Head of caudate nucleus (tissue), 42 donors: ENCODE measurements around the gene RPS6KL1.
A peak's percentile ranks its signal among the peaks of the same experiment; 100 is the strongest.

Experiments used
- DNase-seq, 42 donors: peaks; one replicate each; pipeline versions ENCODE4 v3.0.0 to v3.0.0-alpha.2; 2020 to 2021; ENCODE audit warnings: mixed read lengths in 7 of 42
- intact Hi-C: fragments of 100-400 bp; cut with DNase I; formaldehyde crosslinking; loops from one replicate; pipeline ENCODE4 v1.15.0; 2022

RPS6KL1 gene

GRCh38 chr14:74871819-74872218 lies 51.2 kb downstream of the RPS6KL1 start:
- DNase-seq = no peak
- intact Hi-C loops = no loop called here

GRCh38 chr14:74868739-74869138 lies 54.3 kb downstream of the RPS6KL1 start:
- DNase-seq = no peak
- intact Hi-C loops = no loop called here

- peak in 38 of 42 donors; percentile 13 to 72 (median 48) for DNase-seq
- intact Hi-C loops = no loop called here
These were observed 55.4 kb downstream of the RPS6KL1 start for GRCh38 chr14:74867673-74868072.

- peak in 5 of 42 donors; percentile 26 to 63 (median 33) for DNase-seq
- intact Hi-C loops = no loop called here
These were observed 56.2 kb downstream of the RPS6KL1 start for GRCh38 chr14:74866708-74867389.

GRCh38 chr14:74865156-74865555 lies 57.9 kb downstream of the RPS6KL1 start:
- no peak for DNase-seq
- intact Hi-C loops = no loop called here

GRCh38 chr14:74864198-74864597 lies 58.9 kb downstream of the RPS6KL1 start:
- no peak for DNase-seq

GRCh38 chr14:74863274-74863673 lies 59.8 kb downstream of the RPS6KL1 start:
- intact Hi-C loops = loop anchor here (5.0 kb wide), 1 partner anchor 44 kb away; no protein-coding TSS in a partner anchor
- DNase-seq = peak in 28 of 42 donors; percentile 18 to 61 (median 41)

More at GRCh38 chr14:74864198-74864597, 58.9 kb downstream of the RPS6KL1 start:
- intact Hi-C loops = loop anchor here (5.0 kb wide), 1 partner anchor 43 kb away; no protein-coding TSS in a partner anchor

- intact Hi-C loops = loop anchor here (5.0 kb wide), 1 partner anchor 46 kb away; no protein-coding TSS in a partner anchor
- DNase-seq = no peak
These were observed 61.3 kb downstream of the RPS6KL1 start for GRCh38 chr14:74861734-74862090.

GRCh38 chr14:74860899-74861733 lies 61.9 kb downstream of the RPS6KL1 start:
- DNase-seq = peak; percentile 80 to 97 (median 93)
- intact Hi-C loops = loop anchor here (5.0 kb wide), 1 partner anchor 46 kb away; no protein-coding TSS in a partner anchor

GRCh38 chr14:74859757-74860552 lies 63.1 kb downstream of the RPS6KL1 start:
- DNase-seq = peak in 1 of 42 donors; percentile 18
- intact Hi-C loops = loop anchor here (5.0 kb wide), 1 partner anchor 47 kb away; no protein-coding TSS in a partner anchor

GRCh38 chr14:74858022-74858421 lies 65.0 kb downstream of the RPS6KL1 start:
- DNase-seq = no peak
- intact Hi-C loops = no loop called here

- intact Hi-C loops = no loop called here
- no peak for DNase-seq
These were observed 66.7 kb downstream of the RPS6KL1 start for GRCh38 chr14:74856366-74856765.

GRCh38 chr14:74855945-74856344 lies 67.1 kb downstream of the RPS6KL1 start:
- no peak for DNase-seq
- intact Hi-C loops = no loop called here

- no peak for DNase-seq
- intact Hi-C loops = no loop called here
These were observed 68.0 kb downstream of the RPS6KL1 start for GRCh38 chr14:74855021-74855420.
